Fibroblast of gingiva (primary cell): ENCODE data around the gene MARK3.

ENCODE experiments used
- DNase-seq: peaks from one replicate; pipeline ENCODE4 v3.0.0-alpha.2; 2011; ENCODE audit warnings: low read depth

MARK3 gene

GRCh38 chr14:103538291-103539055 is 153.3 kb downstream of the MARK3 start:
- no peak for DNase-seq

GRCh38 chr14:103539056-103539825 is 154.0 kb downstream of the MARK3 start:
- DNase-seq: no peak

- DNase-seq: no peak
Measured at GRCh38 chr14:103540821-103541708, 155.8 kb downstream of the MARK3 start.

GRCh38 chr14:103541709-103542604 is 156.7 kb downstream of the MARK3 start:
- DNase-seq: no peak

GRCh38 chr14:103542605-103543088 is 157.4 kb downstream of the MARK3 start:
- DNase-seq: no peak

- DNase-seq: no peak
Measured at GRCh38 chr14:103543140-103543539, 157.9 kb downstream of the MARK3 start.

- DNase-seq: no peak
Measured at GRCh38 chr14:103543721-103544387, 158.6 kb downstream of the MARK3 start.

- no peak for DNase-seq
Measured at GRCh38 chr14:103544388-103545218, 159.4 kb downstream of the MARK3 start.

- no peak for DNase-seq
Measured at GRCh38 chr14:103545219-103545914, 160.2 kb downstream of the MARK3 start.

GRCh38 chr14:103545915-103546651 is 160.9 kb downstream of the MARK3 start:
- DNase-seq: no peak

- no peak for DNase-seq
Measured at GRCh38 chr14:103546652-103547454, 161.6 kb downstream of the MARK3 start.

- no peak for DNase-seq
Measured at GRCh38 chr14:103547455-103547940, 162.3 kb downstream of the MARK3 start.

GRCh38 chr14:103547941-103548462 is 162.8 kb downstream of the MARK3 start:
- no peak for DNase-seq

- DNase-seq: no peak
Measured at GRCh38 chr14:103548463-103549351, 163.5 kb downstream of the MARK3 start.

GRCh38 chr14:103549361-103550311 is 164.4 kb downstream of the MARK3 start:
- DNase-seq: no peak
